GM12892 (cell line): ENCODE data around the gene KDM4D.

Experiments
- DNase-seq: peaks from one replicate; pipeline ENCODE4 v3.0.0; 2011; ENCODE audit not compliant: insufficient read length
- FAIRE-seq: peaks from 2 replicates; lab custom pipeline; 2011; peaks lifted over from hg19 to GRCh38; lab: Jason Lieb, UNC
- POLR2A ChIP-seq: IDR thresholded peaks from 2 replicates; pipeline ENCODE4 v1.6.1; 2011; ENCODE audit warnings: low read depth, low read length, control low read depth
- POLR2AphosphoS5 ChIP-seq: IDR thresholded peaks from 2 replicates; pipeline ENCODE4 v1.6.1; 2011; ENCODE audit warnings: low read depth, low read length, control low read depth
- TAF1 ChIP-seq: IDR thresholded peaks from 2 replicates; pipeline ENCODE4 v1.6.1; 2011; ENCODE audit warnings: low read depth, mild to moderate bottlenecking, control low read depth, low read length, borderline replicate concordance

KDM4D gene

DNA sequence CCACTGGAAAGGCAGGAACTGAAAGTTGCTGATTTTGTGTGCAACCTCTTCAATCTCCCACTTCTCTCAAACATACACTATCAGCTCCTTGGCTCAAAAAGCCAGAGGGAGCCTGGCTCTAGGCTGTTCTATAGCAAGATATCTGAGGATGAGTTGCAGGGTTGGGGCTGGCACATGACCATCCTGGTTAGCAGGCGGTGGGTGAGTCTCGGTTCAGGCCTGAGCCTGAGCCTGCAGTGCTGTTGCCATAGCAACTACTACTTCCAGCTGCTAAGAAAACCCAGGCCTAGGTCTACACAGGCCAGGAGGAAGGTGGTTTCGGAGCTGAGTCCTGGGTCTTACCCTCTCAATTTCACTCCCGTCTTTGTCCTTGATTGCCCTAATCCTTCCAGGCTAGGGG is 39.1 kb upstream of the KDM4D start:
- no peak for DNase-seq
- FAIRE-seq = no peak
- TF ChIP-seq TAF1 = no peak
- no peak for TF ChIP-seq POLR2A
- TF ChIP-seq POLR2AphosphoS5 = no peak

- FAIRE-seq (no peak), DNase-seq (no peak)
- no peak for TF ChIP-seq POLR2AphosphoS5
- TF ChIP-seq POLR2A = no peak
- TF ChIP-seq TAF1 = no peak
These were observed 38.7 kb upstream of the KDM4D start for GRCh38 chr11:94934846-94935245.

DNA sequence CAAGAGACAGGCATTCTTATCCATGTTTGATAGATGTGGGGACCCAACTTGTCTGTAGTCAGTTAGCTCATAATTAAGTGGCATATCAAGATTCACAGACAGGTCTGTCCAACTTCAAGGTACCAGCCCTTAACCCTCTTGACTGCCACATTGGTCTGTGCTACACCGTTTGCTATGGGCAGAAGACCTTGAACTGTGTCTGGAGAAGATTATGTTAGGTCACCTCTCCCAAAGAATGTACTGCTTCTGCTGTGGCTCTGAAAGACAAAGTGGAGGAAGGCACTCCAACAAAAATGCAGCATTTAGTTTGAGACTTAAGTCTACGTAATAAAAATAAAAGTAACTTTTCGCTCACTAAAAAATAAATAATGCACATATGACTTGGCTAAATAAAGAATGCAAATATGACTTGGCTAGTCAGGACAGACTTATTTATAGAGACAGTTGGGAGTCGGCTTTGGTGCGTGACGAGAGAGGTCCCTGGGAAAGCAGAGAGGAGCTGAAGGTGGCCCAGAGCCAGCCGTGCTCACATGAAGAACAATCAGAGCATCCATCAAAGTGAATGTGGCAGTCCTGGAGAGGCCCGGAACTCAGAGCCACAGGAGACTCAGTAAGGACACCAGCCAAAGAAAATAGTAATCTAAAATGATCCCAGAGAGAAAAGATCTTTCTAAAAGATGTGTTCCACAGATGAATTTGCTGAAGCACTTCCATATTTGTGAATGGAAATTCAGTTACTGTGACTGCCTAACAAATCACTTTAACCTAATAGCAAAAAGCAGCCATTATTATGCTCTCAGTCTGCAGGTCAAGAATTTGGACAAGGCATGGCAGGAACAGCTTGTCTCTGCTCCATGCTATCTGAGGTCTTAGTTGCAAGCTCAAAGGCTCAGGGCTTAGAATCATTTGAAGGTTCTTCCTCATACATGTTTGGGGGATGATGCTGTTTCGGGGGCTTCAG is 35.1 kb upstream of the KDM4D start:
- DNase-seq (no peak), FAIRE-seq (no peak)
- no peak for TF ChIP-seq POLR2A
- TF ChIP-seq POLR2AphosphoS5 = no peak
- no peak for TF ChIP-seq TAF1

DNA sequence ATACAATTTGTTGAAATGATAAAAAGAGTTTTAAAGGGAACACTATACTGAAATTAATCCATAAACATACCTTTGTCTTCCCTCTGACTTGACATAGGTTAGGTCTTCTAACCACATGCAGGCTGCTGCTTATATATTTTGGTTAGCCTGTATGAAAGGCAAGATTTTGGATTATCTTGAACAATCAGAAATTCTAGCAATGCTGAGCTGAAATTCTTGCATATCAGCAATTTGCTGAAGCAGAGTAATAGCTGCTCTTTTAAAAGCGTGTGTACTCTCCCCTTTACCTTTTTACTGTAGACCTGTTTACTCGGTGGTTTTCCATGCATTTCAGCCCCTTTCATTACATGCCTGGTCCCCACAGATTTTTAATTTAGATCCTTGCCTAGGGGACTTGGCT is 34.2 kb upstream of the KDM4D start:
- no peak for DNase-seq
- TF ChIP-seq POLR2A = no peak
- no peak for TF ChIP-seq POLR2AphosphoS5
- no peak for TF ChIP-seq TAF1
- FAIRE-seq = no peak

DNA sequence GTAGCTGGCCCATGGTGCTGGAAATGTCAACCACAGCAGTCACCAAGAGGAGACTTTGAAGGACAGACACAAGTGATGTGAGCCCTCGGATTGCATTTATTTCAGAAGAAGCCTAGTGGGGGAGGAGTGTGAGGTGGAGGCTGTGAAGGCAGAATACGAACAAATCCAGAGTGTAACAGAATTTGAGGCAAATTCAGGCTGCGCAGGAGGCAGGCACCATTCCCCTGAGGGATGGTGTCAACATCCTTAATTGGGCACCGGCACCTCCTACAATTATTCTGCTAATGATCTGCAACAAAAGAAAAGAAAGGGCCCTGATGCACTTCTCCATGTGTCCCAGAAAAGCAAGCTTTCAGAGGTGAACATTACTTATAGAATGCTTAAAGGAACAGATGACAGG is 32.4 kb upstream of the KDM4D start:
- DNase-seq (no peak), FAIRE-seq (no peak)
- TF ChIP-seq TAF1 (no peak), POLR2A (no peak), POLR2AphosphoS5 (no peak)

GRCh38 chr11:94946812-94947211 is 26.7 kb upstream of the KDM4D start:
- DNase-seq = no peak
- FAIRE-seq = no peak
- TF ChIP-seq POLR2A = no peak
- no peak for TF ChIP-seq TAF1
- TF ChIP-seq POLR2AphosphoS5 = no peak

- no peak for FAIRE-seq
- TF ChIP-seq POLR2A (no peak), TAF1 (no peak), POLR2AphosphoS5 (no peak)
- no peak for DNase-seq
These were observed 25.4 kb upstream of the KDM4D start for GRCh38 chr11:94948070-94948617.

DNA sequence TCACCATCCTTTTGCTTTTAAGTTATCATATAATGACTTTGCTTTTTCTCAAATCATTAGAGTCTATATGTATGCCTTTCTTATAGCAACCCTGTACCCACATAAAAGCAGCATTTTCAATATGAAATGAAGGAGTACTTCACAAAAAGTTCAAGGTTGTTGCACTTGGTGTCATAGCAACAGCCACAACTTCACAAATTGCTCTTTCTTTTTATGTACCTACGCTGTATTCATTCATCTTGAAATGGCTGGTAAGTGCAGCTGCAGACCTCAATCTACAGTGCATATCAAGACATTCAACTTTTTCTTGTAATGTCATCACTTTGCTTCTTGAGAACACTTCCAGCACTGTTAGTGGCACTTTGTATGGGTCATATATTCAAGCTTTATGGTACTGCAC is 18.8 kb upstream of the KDM4D start:
- no peak for TF ChIP-seq POLR2AphosphoS5
- DNase-seq (no peak), FAIRE-seq (peak; percentile 63)

GRCh38 chr11:94956963-94957362 is 16.5 kb upstream of the KDM4D start:
- no peak for DNase-seq
- FAIRE-seq = peak; percentile 56
- no peak for TF ChIP-seq TAF1
- TF ChIP-seq POLR2A = no peak
- no peak for TF ChIP-seq POLR2AphosphoS5

- FAIRE-seq = no peak
- no peak for DNase-seq
- TF ChIP-seq POLR2A (no peak), TAF1 (no peak), POLR2AphosphoS5 (no peak)
These were observed 15.3 kb upstream of the KDM4D start for GRCh38 chr11:94958121-94958696.

- DNase-seq (no peak), FAIRE-seq (no peak)
- no peak for TF ChIP-seq POLR2A
- TF ChIP-seq TAF1 = no peak
- TF ChIP-seq POLR2AphosphoS5 = no peak
These were observed 14.3 kb upstream of the KDM4D start for GRCh38 chr11:94959179-94959578.

DNA sequence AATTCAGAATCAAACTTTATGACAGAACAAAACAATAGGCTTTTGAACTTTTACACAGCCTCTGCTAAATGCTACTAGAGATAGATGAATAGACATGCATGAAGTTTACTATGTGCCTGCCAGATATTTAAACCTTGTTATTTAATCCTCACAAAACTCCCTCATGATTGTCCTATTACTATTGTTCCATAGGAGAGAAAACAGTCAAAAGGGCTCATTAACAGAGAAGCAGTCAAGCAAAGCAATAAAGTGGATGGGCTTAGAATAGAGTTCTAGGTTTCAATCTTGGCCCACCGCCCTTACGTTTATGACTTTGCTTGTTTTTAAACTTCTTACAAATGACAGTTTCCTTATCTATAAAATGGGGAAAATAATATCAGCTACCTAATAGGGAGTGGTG is 13.0 kb upstream of the KDM4D start:
- TF ChIP-seq POLR2AphosphoS5 = no peak
- no peak for TF ChIP-seq POLR2A
- TF ChIP-seq TAF1 = no peak

More for the DNA sequence above, 13.0 kb upstream of the KDM4D start:
- DNase-seq (no peak), FAIRE-seq (no peak)
